Mesenteric fat pad (tissue), 1 donor: ENCODE results near the gene ANO2. TPM values are rescaled to one million over a fixed set of nuclear protein-coding genes. Genes with fewer than 3 reads are reported as not detected.

Experiments used
- DNase-seq: peaks from one replicate; pipeline ENCODE4 v3.0.0-alpha.2; 2020; ENCODE audit warnings: low spot score
- total RNA-seq: library from RNA; stranded (reverse); fragmentation: NEBNext Ultra II Directional; extraction: Animal tissue kit (Norgen Biotek cat#: 25700); gene quantifications from one replicate; pipeline ENCODE4 v1.2.1, GENCODE V29; 2021
- donor health status: DM: yes; HTN: yes; CAD: no.

Gene ANO2
- total RNA-seq, 1 donor from 2014 or later: 34.6 TPM

DNA sequence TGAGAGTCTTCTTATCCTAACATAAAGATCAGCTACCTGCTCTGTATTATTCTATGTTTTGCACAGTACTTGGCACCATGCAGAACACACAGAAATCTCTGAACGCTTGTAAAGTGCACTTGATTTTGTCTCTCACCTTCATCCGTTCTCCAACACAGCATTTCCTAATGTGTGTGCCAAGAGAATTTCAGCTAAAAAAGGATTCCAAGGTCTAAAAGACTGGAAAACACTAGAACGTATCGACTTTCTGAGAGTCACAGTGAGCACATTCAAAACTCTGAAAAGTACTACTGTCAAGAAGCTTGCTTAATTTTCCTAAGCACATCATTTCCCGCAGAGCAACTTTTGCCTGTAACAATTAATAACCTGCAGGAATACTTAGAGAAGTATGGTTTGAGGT lies 211.1 kb downstream of the ANO2 start:
- no peak for DNase-seq

DNA sequence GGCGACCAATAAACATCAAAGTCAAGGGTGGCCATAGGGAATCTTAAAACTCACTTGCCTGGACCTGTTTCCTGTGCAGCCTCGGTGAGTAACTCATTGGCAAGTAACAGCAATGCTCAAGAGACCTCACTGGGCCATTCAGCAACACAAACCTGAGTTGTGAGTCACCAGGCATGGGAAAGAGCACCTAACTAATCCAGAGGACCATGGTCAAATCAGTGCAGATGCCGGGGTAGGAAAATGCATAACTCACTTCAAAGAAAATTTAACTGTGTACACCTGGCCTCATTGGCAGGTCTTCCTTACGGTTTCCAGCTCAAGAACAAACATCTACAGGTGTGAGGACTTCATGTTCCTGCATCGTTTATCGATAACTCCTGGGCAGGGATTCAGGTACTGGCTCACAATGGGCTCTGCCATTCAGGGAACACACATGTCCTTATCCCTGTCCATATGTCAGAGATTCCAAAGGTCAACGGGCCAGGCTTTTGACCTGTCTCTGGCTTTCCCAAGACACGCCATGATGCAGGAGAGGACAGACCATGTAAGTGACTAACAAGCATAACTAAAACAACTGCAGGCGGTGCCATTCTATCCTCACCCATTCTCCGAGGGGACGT lies 211.8 kb downstream of the ANO2 start:
- no peak for DNase-seq

DNA sequence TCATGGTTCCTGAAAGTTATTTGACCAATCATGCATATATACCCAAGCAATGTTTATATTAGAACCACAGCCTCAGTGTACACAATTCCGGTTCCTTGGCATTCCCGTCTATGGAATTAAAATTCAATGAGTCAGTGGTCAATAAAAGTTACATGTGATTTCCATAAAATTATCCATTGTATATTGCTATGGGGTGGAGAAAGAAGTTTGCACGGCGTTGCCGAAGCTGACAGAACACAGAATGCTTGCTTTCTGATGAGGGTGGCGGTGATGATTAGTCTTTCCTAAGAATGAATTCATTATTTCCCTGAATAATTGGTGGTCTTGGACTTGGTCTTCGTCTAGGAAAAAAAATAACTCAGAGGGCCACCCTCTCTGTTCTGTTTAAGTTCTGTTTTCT lies 214.1 kb downstream of the ANO2 start:
- no peak for DNase-seq

DNA sequence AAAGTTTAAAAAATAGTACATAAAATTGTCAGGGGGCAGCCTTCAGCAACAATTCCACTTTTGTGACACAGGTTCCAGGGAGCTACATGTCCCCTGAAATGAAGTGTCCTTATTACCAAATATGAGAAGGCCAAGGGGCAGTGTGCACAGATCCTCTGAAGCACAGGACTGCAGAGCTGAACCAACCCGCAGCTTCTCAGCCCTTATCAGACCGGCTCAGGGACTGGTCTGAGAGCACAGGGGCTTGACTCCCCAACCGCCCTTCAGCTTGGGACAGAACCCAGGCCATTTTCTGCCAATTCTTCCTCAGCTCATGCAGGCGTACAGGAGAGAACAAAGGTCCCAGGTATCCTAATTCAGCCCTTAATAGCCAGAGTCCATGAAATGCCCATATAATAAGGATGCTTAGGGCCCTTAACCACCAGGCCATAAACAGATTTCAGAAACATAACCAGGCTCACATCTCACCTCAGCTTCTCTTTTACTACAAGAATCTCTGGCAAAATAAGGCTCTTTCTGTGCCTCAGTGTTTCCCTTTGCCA lies 221.3 kb downstream of the ANO2 start:
- no peak for DNase-seq

DNA sequence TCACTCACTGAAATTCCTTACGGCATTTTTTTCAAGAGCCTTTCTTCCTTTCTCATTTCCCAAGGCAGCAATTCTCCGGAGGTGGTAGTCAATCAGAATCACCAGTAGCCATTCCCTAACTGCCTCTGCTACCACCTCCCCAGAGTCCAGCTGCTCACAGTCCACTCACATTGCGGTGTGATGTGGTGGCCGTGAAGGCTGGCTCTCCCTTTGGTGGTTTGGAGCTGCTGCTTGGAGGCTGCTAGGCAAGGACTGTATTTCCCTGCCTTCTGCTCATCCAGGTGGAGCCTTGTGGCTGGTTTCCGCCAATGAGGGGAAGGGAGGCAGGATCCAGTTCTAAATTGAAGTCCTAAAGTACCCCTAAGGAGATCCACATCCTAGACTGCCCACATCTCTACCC lies 222.0 kb downstream of the ANO2 start:
- no peak for DNase-seq

DNA sequence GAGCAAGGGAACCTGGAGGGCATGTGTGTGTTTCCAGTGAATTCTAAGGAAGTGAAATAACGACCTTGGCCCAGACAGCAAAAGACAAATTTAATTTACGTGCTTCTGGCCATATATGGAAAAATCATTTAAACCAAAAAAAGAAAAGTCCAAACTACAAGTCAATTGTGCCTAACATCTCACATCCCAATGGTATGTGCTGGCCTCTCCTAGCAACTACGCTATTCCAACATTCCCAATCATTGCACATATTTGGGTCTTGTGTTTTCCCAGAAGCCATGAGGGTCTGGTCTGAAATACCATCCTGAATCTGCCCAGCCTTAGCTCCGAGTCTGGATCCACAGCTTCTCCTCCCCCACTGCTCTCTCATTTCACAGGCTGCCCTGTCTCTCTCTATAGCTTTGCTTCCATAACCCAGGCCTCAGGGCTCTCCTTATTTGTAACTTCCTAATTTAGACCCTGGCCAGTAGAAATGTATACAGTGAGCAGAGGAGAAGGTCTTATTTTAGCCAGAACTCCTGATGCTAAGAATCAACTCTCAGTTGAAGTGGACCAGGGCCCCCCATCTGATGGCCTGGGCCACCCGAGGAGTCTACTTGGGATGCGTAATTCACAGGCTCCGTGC lies 224.6 kb downstream of the ANO2 start:
- no peak for DNase-seq

DNA sequence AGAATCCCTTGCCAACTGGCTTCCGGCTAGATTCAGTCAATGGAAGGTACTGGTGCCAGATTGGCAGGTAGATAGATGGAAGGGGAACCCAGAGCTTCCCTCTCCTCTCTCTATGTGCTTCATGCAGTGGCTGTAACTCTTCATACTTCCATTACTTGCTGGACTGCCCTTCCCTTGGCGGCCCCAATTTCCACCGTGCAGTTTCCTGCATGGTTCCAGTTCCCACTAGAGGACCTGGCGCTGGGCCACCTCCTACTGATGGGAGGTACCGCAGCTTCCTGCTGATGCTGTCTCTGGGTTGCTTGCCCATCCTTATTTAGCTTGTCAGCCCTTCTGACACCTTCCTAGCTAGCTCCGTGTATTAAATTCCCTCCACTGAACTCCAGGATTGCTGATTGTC lies 226.4 kb downstream of the ANO2 start:
- DNase-seq: no peak

DNA sequence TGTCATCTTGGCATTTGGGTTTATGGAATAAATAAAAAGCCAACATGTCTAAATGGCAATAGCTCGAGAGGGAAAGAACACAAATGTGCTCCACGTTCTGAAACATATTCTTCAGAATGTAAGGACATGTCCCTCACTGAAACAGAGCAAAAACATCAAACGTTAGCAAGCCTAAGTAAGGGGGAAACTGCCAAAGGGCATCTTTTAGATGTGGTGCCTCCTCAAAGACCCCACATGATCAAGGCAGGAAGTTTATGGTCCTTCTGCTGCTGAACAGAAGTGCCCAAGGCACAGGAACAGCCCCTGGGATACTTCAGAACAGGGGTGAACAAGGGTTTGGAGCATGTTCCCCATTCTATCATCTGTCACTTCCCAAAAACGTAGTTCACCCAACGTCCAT lies 227.0 kb downstream of the ANO2 start:
- DNase-seq: no peak

DNA sequence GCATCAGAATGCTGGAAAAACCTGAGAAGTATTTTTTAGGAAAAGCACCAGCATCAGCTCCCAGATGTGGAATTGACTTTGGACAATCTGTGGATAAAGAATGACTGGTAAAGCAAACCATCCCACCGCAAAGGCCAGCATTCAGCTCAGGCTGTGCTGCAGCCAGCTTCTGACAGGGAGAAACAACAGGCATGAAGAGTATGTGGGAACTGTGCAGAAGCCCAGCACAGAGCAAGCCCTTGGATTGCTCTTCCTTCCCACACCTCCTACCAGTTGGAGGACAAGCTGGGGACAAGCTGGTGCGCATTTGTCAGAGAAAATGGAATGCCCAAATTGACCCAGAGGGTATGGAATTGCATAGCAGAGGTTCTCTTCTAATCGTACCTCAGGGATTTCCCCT lies 228.1 kb downstream of the ANO2 start:
- DNase-seq: no peak

DNA sequence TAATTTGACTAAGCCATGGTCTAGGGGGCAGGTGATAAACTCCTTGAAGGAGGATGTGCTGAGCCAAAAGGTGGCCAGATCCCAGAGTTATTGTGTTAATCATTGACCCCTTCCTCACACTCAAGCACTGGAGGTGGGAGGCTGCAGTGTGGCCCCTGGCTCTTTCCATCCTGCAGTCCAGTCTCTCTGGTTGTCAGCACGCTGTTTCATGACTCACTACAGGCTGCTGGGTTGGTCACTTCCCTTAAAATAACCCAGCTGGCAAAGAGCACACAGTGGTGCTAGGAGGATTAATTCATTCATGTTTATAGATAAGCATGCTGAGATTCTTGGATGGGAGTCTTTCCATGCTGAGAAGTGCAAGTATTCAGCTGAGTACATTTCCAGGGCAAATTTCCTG lies 228.9 kb downstream of the ANO2 start:
- DNase-seq: no peak

DNA sequence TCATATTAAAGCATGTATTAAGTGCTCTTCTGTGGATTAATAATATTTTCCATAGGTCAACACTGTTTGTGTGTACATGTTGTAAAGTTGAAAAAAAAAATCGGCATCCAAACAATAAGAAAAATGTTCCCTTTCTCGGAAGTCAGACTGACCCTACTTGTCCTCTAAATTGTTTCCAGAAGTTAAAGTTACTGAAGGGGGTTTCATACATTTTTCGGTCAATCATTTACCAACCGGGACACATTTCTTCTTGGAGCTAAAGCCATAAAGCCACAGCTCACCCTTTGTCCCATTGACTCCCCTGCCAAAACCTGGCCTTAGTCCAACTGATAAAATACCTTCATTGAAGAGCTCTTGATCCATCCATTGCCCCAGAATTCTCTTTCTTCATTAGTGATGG lies 230.0 kb downstream of the ANO2 start:
- no peak for DNase-seq

DNA sequence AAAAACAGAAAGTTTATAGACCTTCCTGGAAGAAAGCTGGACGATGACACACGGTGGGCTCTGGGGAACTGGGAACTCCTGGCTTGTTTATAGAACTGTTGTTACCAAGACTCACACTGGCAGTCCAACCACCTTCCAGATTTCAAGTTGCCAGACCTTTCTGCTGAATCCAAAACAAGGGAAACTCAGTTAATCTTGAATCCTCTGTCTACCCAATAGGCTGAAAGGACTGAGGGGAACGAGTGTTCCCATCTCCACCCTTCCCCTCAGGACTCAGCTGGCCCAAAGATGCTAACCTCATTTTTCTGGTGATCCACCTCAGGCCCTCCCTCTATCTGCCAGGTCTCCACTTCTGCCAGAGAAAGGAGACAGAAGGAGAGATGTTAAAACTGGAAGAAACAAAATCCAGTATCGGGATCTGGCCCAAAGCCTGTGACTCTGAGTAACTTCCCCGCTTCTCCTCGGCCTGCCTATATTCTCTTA lies 231.4 kb downstream of the ANO2 start:
- DNase-seq: no peak

DNA sequence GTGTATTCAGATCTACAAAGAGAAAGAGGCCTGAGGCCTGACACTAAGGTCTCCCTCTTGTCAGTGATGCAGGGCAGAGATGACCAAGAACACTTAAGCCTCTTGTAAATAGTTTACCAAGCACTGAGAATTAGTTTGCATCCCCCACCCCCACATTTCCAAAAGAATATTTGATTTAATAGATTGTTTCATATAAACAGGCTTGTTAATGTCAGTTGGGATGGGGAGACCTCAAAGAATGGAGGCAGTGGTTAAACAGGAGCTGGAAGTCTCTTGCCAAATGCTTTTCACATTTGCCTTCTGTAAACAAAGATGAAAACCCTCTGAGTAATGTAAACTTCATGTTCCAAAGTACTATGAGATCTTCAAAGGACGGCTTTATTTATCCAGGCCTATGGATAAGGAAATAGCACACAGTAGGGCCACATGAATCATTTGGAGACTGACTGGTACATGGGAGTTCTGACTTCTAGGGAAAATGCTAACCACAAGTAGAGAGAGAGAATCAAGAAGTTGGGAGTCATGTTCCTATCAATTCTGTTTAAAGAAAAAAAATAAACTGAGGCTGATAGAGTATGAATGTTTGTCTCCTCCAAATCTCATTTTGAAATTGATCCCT lies 234.7 kb downstream of the ANO2 start:
- DNase-seq: no peak

DNA sequence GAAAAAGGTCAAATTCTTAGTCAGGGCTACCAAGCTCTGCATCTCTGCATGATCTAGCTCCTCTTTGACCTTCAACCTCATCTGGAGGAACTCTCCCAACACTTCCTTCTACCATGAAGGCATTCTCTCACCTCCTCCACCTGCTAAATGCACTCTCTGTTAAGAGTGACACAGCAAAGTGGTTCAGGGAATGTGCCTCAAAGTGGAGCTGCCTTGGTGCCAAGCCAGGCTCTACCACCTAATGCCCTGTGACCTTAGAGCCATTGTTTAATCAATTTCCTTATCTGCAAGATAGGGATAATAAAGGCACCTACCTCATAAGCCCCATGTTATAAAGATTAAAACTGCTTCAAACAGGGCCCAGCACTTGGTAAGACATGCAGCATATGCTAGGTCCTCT lies 236.7 kb downstream of the ANO2 start:
- DNase-seq: no peak

DNA sequence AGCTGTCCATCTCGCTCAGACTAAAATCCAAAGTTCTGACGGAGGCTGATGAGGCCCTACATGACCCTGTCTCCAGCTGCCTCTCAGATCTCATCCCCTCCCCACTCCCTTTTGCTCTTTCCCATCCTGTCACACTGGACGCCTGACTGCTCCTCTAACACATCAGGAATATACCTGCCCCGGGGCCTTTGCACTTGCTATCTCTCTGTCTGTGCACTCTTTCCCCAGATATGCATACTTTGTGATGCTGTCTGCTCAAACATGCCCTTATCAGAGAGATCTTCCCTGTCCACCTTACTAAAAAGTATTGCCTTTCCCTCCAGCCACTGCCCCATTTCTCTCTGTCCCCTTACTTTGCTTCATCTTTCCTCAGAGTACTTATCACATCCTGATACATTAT lies 238.8 kb downstream of the ANO2 start:
- no peak for DNase-seq

DNA sequence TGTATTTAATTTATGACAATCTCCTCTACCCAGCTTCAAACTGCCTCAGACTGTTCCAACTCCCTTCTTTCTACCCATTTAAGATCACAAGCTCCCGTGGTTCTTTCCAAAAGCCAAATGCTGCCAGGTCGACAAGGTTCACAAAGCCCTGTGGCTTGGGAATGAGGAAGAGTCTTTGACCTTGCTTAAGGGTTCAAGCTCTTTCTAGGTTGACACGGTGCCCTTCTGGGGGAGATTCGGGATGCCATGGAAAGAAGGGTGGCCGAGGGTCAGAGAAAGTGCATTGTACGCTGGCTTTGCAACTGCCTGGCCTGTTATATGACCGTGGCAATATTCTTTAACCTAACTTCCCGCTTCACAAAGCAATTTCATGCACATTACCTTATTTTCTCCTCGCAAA lies 239.3 kb downstream of the ANO2 start:
- DNase-seq: no peak

DNA sequence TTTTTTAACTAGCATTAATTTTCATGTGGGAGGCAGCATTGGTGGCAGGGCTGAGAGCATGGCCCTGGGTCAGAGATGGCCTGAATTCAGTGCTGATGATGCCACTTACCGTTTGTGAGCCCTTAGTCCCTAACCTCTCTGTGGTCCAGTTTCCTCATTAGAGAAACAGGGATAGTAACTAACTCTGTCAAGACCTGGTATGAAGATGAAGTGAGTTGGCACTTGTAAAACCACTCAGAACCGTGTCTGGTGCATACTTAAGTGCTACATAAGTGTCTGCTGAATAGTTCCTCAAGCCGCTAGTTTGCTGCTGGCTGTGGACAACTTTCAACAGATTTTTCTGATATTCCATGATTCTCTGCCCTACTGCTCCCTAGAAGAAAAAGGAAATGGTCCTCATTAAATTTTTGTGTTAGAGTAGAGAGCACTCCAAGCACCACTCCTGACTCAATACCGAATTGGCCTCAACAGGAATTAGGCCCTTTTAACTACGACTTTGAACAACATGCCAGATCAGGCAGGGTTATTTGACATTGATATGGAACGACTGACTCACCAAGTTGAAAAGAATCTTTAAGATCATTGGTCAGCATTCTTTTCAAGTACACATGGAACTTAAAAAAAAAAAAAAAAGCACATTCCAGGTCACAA lies 250.2 kb downstream of the ANO2 start:
- no peak for DNase-seq

DNA sequence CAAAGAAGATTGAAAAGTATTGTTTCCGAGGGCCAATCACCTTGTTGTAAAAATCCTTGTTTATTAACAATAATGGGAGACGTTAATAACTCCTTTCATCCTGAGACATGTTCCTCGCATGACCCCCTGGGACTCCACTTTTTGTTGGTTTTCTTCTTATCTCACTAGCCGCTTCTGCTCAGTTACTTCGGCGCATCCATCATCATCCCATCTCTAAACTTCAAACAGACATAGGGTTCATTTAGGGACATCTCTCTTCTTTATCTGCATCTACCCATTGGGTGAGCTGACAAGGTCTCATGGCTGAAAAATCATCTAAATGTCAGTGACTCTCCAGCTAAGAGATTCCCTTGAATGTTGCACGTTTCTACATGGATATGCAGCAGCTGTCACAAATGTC lies 252.2 kb downstream of the ANO2 start:
- no peak for DNase-seq

DNA sequence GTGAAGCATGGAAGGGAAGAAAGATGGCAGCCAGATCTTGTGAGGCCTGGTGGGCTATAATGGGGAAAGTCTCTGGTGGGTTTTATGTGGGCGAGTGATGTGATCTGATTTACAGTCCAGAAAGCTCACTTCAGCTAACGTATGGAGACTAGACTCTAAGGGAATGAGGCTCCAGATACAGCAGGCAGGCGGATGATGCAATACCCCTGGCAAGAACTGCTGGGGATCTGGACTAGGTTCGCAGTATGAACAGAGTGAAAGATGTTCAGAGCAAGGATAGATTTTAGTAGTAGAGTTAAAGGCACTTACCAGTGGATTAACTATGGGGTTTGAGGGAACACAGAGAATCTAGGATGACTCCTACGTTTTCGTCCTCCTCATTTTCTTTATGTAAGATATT lies 253.1 kb downstream of the ANO2 start:
- no peak for DNase-seq

DNA sequence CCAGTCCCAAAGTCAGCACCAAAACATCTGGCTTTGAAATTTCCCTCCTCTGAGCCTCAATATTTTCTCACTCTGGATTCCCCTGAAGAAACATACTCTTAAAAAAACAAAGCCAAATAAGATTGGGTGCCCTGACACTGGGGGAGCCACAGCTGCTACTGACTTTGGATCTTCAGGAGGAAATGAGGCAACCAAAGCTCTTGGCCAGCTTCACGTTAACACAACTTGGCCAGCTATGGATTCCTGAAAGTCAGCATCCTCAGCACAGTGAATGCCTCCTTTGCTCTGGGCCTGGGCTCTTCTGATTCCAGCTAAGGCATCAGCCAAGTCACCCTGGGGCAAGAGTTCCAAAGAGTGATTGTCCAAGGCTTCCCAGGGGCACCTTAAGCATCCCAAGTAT lies 254.8 kb downstream of the ANO2 start:
- no peak for DNase-seq

DNA sequence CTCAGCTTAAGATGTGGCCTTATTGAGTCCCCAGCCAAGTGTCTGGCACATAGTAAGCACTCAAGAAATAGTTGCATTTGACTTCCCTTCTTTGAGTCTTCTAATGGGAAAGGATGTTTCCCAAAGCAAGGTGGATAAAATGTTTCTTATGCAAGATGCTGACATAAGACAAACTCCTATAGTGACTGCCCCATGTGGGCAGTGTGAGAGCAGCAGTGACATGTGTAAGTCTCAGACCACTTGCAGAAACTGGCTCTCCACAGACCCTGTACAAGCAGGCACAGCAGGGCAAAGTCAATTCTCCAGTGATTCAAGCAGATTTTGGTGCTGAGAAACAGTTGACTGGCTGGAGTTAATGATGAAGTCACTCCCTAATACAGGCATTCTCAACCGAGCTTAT lies 255.3 kb downstream of the ANO2 start:
- no peak for DNase-seq

DNA sequence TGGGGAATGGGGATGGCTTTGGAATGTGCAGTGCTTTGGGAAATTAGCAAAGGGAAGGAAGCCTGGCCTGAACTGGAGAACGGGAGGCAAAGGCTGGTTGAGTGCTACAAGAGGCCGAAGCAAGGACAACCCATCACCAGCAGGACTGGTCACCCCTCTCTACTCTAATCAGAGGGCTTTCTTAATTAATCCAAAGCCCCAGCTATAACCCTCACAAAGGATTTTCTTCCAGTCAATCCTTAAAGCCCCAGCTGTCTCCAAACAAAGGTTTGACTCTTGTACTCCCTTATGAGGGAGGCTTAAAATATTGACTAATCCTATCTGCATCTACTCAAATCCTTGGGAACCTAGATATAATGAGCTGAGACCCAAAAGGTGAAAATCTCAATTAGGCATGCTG lies 256.8 kb downstream of the ANO2 start:
- no peak for DNase-seq
